ENCODE data around the gene CLEC18A. TPM values are rescaled to one million over a fixed set of nuclear protein-coding genes. Genes with fewer than 3 reads are reported as not detected.

The CLEC18A gene
- total and polyA plus RNA-seq, 4 donors = 1.1 to 2.7 (median 1.6) TPM

GRCh38 chr16:69917311-69917710 lies 33.8 kb upstream of the CLEC18A start:
- 50% methylated on average over 1 of the region's 1 CpG for WGBS (ENCODE audit: insufficient coverage)
- H3K9me3 ChIP-seq (ENCODE audit: control insufficient read depth, insufficient read depth, low read length) = no peaks in the 10 kb centered on the region
- H3K27ac ChIP-seq (ENCODE audit: low read depth, low read length) = no peak overlapping the region

DNA sequence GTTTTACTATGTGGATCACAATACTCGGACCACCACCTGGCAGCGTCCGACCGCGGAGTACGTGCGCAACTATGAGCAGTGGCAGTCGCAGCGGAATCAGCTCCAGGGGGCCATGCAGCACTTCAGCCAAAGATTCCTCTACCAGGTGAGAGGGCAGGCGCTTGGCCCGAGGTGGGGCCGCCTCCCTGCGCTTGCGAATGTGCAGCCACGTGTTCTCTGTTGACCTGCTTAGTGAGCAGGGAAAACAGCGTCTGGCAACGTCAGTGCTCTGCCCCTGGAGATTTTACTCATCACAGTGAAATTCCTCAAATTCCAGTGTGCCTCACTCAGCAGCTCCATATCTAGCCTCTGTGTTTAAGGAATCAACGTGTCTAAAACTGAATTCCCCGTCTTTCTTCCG lies 33.4 kb upstream of the CLEC18A start:
- Histone ChIP-seq H3K36me3 (ENCODE audit: control insufficient read depth, insufficient read depth, low read length) (peaks cover 6% of the 10 kb centered on the region), H3K4me1 (ENCODE audit: control insufficient read depth, insufficient read depth, low read length) (no peaks in the 10 kb centered on the region), H3K4me3 (ENCODE audit: low read depth, low read length) (no peak overlapping the region), H3K27ac (ENCODE audit: low read depth, low read length) (peak overlapping the region; percentile 61), H3K27me3 (ENCODE audit: control insufficient read depth, insufficient read depth, low read length) (no peaks in the 10 kb centered on the region), H3K9me3 (ENCODE audit: control insufficient read depth, insufficient read depth, low read length) (no peaks in the 10 kb centered on the region)
- DNase-seq (ENCODE audit: low read depth in 4 of 6, low spot score in 6 of 6) = peak in 1 of 6 donors; percentile 49
- WGBS (ENCODE audit: insufficient coverage) = 52% methylated on average over 20 of the region's 20 CpGs

More at GRCh38 chr16:69917311-69917710, 33.8 kb upstream of the CLEC18A start:
- Histone ChIP-seq H3K4me3 (ENCODE audit: low read depth, low read length) (no peak overlapping the region), H3K36me3 (ENCODE audit: control insufficient read depth, insufficient read depth, low read length) (peaks cover 6% of the 10 kb centered on the region), H3K27me3 (ENCODE audit: control insufficient read depth, insufficient read depth, low read length) (no peaks in the 10 kb centered on the region), H3K4me1 (ENCODE audit: control insufficient read depth, insufficient read depth, low read length) (no peaks in the 10 kb centered on the region)
- DNase-seq (ENCODE audit: low read depth in 4 of 6, low spot score in 6 of 6) = no peak

DNA sequence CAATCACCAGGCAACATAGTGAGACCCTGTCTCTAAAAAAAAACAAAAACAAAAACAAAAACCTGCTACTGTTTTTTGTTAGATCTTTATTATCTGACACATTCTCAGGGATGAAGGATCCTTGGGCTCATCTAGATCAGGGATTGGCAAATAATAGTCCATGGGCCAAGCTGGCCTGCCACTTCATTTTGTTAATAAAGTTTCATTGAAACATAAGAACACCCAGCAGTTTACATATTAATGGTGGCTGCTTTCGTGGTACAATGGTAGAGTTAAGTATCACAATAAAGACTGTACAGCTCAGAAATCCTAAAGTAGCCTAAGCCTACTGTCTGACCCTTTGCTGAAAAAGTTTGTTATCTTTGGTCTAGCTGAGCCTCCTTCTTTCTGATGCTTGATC lies 32.9 kb upstream of the CLEC18A start:
- no peaks in the 10 kb centered on the region for H3K9me3 ChIP-seq (ENCODE audit: control insufficient read depth, insufficient read depth, low read length)
- no peaks in the 10 kb centered on the region for H3K27me3 ChIP-seq (ENCODE audit: control insufficient read depth, insufficient read depth, low read length)
- no peak for DNase-seq (ENCODE audit: low read depth in 4 of 6, low spot score in 6 of 6)
- no peak overlapping the region for H3K4me3 ChIP-seq (ENCODE audit: low read depth, low read length)
- H3K27ac ChIP-seq (ENCODE audit: low read depth, low read length) = peak overlapping the region; percentile 61
- WGBS (ENCODE audit: insufficient coverage) = no CpG with 5 or more reads among the region's 1 CpG
- H3K36me3 ChIP-seq (ENCODE audit: control insufficient read depth, insufficient read depth, low read length) = peaks cover 6% of the 10 kb centered on the region
- no peaks in the 10 kb centered on the region for H3K4me1 ChIP-seq (ENCODE audit: control insufficient read depth, insufficient read depth, low read length)

- H3K4me1 ChIP-seq (ENCODE audit: control insufficient read depth, insufficient read depth, low read length) = peaks cover 17% of the 10 kb centered on the region
- DNase-seq (ENCODE audit: low read depth in 4 of 6, low spot score in 6 of 6) = no peak
- H3K36me3 ChIP-seq (ENCODE audit: control insufficient read depth, insufficient read depth, low read length) = peaks cover 15% of the 10 kb centered on the region
- no peaks in the 10 kb centered on the region for H3K9me3 ChIP-seq (ENCODE audit: control insufficient read depth, insufficient read depth, low read length)
- no peaks in the 10 kb centered on the region for H3K27me3 ChIP-seq (ENCODE audit: control insufficient read depth, insufficient read depth, low read length)
- 57% methylated on average over 1 of the region's 2 CpGs for WGBS (ENCODE audit: insufficient coverage)
- no peak overlapping the region for H3K4me3 ChIP-seq (ENCODE audit: low read depth, low read length)
- H3K27ac ChIP-seq (ENCODE audit: low read depth, low read length) = no peak overlapping the region
These were observed 30.0 kb upstream of the CLEC18A start for GRCh38 chr16:69921127-69921526.

GRCh38 chr16:69922200-69922599 lies 28.9 kb upstream of the CLEC18A start:
- H3K4me3 ChIP-seq (ENCODE audit: low read depth, low read length) = no peak overlapping the region
- no peak for DNase-seq (ENCODE audit: low read depth in 4 of 6, low spot score in 6 of 6)

DNA sequence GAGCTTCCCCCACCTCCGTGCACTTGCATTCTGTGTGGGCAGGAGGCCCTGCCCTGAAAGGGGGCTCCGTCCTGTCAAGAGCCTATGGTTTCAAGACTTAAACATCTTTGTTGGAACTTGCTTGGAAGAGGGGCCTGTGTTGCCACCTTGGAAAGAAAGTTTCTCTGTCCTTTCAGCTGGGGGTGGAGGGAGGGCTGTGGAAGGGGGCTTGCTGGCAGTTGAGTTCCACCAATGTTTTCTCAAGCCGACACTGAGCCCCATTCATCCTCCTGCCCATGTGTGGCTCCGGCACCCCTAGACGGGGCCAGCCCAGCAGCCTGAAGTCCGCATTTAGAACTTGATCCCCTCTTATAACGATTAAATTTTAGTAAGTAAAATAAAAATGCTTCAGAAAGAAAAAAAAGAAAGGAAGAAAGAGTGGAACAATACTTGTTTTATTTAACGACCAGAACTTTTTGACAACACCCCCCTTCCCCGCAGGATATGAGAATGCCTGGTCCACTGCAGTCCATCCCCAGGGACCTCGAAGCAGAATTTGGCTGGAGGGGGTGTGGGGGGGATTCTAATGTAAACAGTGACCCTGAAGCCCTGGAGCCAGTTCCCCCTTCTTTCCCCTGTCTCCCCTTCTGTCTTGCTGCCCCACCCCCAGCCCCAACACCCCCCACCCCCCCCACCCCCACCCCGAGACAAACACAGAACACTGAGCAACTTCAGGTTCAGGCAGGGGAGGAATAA lies 26.9 kb upstream of the CLEC18A start:
- peaks cover 22% of the 10 kb centered on the region for H3K36me3 ChIP-seq (ENCODE audit: control insufficient read depth, insufficient read depth, low read length)
- DNase-seq (ENCODE audit: low read depth in 4 of 6, low spot score in 6 of 6) = no peak
- no peaks in the 10 kb centered on the region for H3K27me3 ChIP-seq (ENCODE audit: control insufficient read depth, insufficient read depth, low read length)
- no peaks in the 10 kb centered on the region for H3K9me3 ChIP-seq (ENCODE audit: control insufficient read depth, insufficient read depth, low read length)
- no peak overlapping the region for H3K4me3 ChIP-seq (ENCODE audit: low read depth, low read length)
- peaks cover 24% of the 10 kb centered on the region for H3K4me1 ChIP-seq (ENCODE audit: control insufficient read depth, insufficient read depth, low read length)
- WGBS (ENCODE audit: insufficient coverage) = 67% methylated on average over 1 of the region's 11 CpGs
- peak overlapping the region; percentile 40 for H3K27ac ChIP-seq (ENCODE audit: low read depth, low read length)

More at GRCh38 chr16:69922200-69922599, 28.9 kb upstream of the CLEC18A start:
- Histone ChIP-seq H3K9me3 (ENCODE audit: control insufficient read depth, insufficient read depth, low read length) (no peaks in the 10 kb centered on the region), H3K4me1 (ENCODE audit: control insufficient read depth, insufficient read depth, low read length) (peaks cover 20% of the 10 kb centered on the region), H3K27me3 (ENCODE audit: control insufficient read depth, insufficient read depth, low read length) (no peaks in the 10 kb centered on the region), H3K36me3 (ENCODE audit: control insufficient read depth, insufficient read depth, low read length) (peaks cover 18% of the 10 kb centered on the region), H3K27ac (ENCODE audit: low read depth, low read length) (no peak overlapping the region)
- WGBS (ENCODE audit: insufficient coverage) = 100% methylated on average over 1 of the region's 6 CpGs

DNA sequence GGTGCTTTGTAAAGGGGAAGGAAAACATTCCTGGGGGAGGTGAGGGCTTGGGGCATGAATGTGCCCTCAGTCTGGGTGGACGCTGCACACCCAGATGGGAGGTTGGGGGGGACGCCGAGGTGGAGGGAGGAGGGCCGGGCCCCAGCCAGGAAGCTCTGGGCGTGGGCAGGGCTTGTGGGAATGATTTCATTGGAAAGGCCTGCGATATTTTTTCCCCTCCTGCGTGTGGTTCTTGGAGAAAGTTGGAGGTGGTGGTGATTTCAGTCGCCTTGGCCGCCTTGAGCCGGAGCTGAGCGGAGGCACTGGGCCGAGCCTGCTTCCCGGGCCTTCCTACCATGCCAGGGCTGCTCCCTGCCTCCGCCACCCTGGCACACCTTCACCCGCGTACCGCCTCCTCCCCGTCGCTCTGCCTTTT lies 26.4 kb upstream of the CLEC18A start:
- H3K4me3 ChIP-seq (ENCODE audit: low read depth, low read length) = no peak overlapping the region
- 88% methylated on average over 12 of the region's 19 CpGs for WGBS (ENCODE audit: insufficient coverage)
- DNase-seq (ENCODE audit: low read depth in 4 of 6, low spot score in 6 of 6) = peak in 1 of 6 donors; percentile 60

DNA sequence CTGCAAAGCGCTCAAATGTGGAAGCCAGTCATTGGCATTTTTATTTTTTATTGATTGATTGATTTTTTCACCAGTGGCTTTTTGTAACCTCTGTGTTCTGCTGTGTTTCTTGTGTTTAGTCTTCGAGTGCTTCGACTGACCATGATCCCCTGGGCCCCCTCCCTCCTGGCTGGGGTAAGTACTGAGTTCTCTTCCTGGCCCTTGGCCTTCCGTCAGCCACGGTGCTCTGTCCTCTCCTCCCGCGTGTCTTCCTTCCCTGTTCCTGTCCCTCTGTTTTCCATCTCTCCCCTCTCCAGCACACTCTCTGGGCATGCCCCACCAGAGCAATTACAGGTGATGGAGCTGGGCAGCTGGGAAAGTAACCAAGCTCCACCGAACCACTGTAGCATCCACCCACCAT lies 25.8 kb upstream of the CLEC18A start:
- no peak overlapping the region for H3K4me3 ChIP-seq (ENCODE audit: low read depth, low read length)

More for the DNA sequence above, 26.4 kb upstream of the CLEC18A start:
- peaks cover 24% of the 10 kb centered on the region for H3K4me1 ChIP-seq (ENCODE audit: control insufficient read depth, insufficient read depth, low read length)
- H3K36me3 ChIP-seq (ENCODE audit: control insufficient read depth, insufficient read depth, low read length) = peaks cover 26% of the 10 kb centered on the region
- H3K27ac ChIP-seq (ENCODE audit: low read depth, low read length) = peak overlapping the region; percentile 29
- no peaks in the 10 kb centered on the region for H3K27me3 ChIP-seq (ENCODE audit: control insufficient read depth, insufficient read depth, low read length)
- no peaks in the 10 kb centered on the region for H3K9me3 ChIP-seq (ENCODE audit: control insufficient read depth, insufficient read depth, low read length)

DNA sequence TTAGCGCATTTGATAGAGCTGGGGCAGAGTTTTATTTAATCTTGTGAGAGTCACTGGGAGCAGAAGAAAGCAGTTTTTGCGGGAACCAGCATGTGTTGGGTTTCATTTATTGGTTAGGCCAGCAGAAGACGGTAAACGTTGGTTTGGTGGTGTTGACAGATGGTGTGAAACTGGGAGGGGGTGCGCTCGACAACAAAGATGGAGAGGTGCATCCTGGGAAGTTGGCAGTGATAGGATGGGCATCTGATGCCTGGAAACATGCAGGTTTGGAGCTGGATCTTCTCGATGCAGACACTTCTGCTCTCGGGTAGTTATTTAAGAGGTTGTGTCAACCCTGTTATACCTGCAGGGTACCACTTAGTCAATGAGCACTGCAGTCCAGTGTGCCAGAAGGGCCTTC lies 24.9 kb upstream of the CLEC18A start:
- no peaks in the 10 kb centered on the region for H3K9me3 ChIP-seq (ENCODE audit: control insufficient read depth, insufficient read depth, low read length)
- WGBS (ENCODE audit: insufficient coverage) = 82% methylated on average over 8 of the region's 8 CpGs
- H3K4me1 ChIP-seq (ENCODE audit: control insufficient read depth, insufficient read depth, low read length) = peaks cover 24% of the 10 kb centered on the region
- no peaks in the 10 kb centered on the region for H3K27me3 ChIP-seq (ENCODE audit: control insufficient read depth, insufficient read depth, low read length)
- no peak overlapping the region for H3K4me3 ChIP-seq (ENCODE audit: low read depth, low read length)
- peaks cover 34% of the 10 kb centered on the region for H3K36me3 ChIP-seq (ENCODE audit: control insufficient read depth, insufficient read depth, low read length)
- DNase-seq (ENCODE audit: low read depth in 4 of 6, low spot score in 6 of 6) = peak in 2 of 6 donors; percentile 19 to 68
- no peak overlapping the region for H3K27ac ChIP-seq (ENCODE audit: low read depth, low read length)

More for the DNA sequence above, 25.8 kb upstream of the CLEC18A start:
- 94% methylated on average over 6 of the region's 8 CpGs for WGBS (ENCODE audit: insufficient coverage)
- DNase-seq (ENCODE audit: low read depth in 4 of 6, low spot score in 6 of 6) = no peak
- peaks cover 24% of the 10 kb centered on the region for H3K4me1 ChIP-seq (ENCODE audit: control insufficient read depth, insufficient read depth, low read length)
- no peaks in the 10 kb centered on the region for H3K9me3 ChIP-seq (ENCODE audit: control insufficient read depth, insufficient read depth, low read length)
- H3K27me3 ChIP-seq (ENCODE audit: control insufficient read depth, insufficient read depth, low read length) = no peaks in the 10 kb centered on the region
- peaks cover 31% of the 10 kb centered on the region for H3K36me3 ChIP-seq (ENCODE audit: control insufficient read depth, insufficient read depth, low read length)
- H3K27ac ChIP-seq (ENCODE audit: low read depth, low read length) = peak overlapping the region; percentile 29

Data from spinal cord (tissue), 10 donors.